KMS-11 (cell line): ENCODE results near the gene NRG3.

Experiments used
- H2AFZ ChIP-seq: fragments of 200-600 bp; sonication (generic); 2 replicates; pipeline ENCODE4 v1.6.1; 2016; ENCODE audit warnings: antibody characterized with exemption, mixed run types, low read depth
- H3K27ac ChIP-seq: fragments of 200-600 bp; sonication (generic); 2 replicates; pipeline ENCODE4 v1.6.1; 2016; ENCODE audit warnings: mild to moderate bottlenecking, mixed run types
- H3K27me3 ChIP-seq: fragments of 200-600 bp; sonication (generic); 2 replicates; pipeline ENCODE4 v1.6.1; 2017; ENCODE audit warnings: mild to moderate bottlenecking, low read depth, mixed run types, moderate library complexity; ENCODE audit not compliant: insufficient read depth
- H3K36me3 ChIP-seq: fragments of 200-600 bp; sonication (generic); 2 replicates; pipeline ENCODE4 v1.6.1; 2017; ENCODE audit warnings: mild to moderate bottlenecking, mixed run types; ENCODE audit not compliant: insufficient read depth
- H3K4me1 ChIP-seq: fragments of 200-600 bp; sonication (generic); 2 replicates; pipeline ENCODE4 v1.6.1; 2016; ENCODE audit warnings: mild to moderate bottlenecking, low read depth, mixed run types; ENCODE audit not compliant: poor library complexity, severe bottlenecking
- H3K4me2 ChIP-seq: fragments of 200-600 bp; sonication (generic); 2 replicates; pipeline ENCODE4 v1.7.0; 2016; ENCODE audit warnings: mild to moderate bottlenecking, mixed run types
- H3K4me3 ChIP-seq: fragments of 200-600 bp; sonication (generic); IDR thresholded peaks from 2 replicates; pipeline ENCODE4 v1.6.1; 2017; ENCODE audit warnings: low read depth, low read length, mixed read lengths; ENCODE audit not compliant: insufficient read depth
- H3K79me2 ChIP-seq: fragments of 200-600 bp; sonication (generic); 2 replicates; pipeline ENCODE4 v1.6.1; 2016; ENCODE audit warnings: low read depth, mixed run types; ENCODE audit not compliant: insufficient read depth
- H3K9ac ChIP-seq: fragments of 200-600 bp; sonication (generic); 2 replicates; pipeline ENCODE4 v1.6.1; 2016; ENCODE audit warnings: mild to moderate bottlenecking, mixed run types
- H4K20me1 ChIP-seq: fragments of 200-600 bp; sonication (generic); 2 replicates; pipeline ENCODE4 v1.6.1; 2016; ENCODE audit warnings: mild to moderate bottlenecking, mixed run types; ENCODE audit not compliant: insufficient read depth
- CTCF ChIP-seq: fragments of 200-600 bp; sonication (generic); conservative IDR thresholded peaks from 2 replicates; pipeline ENCODE4 v1.6.1; 2017; ENCODE audit warnings: low read depth, mild to moderate bottlenecking, antibody characterized with exemption, low read length, moderate library complexity, mixed read lengths

NRG3 gene

GRCh38 chr10:82750538-82750937, 875.5 kb downstream of the NRG3 start:
- no peak for TF ChIP-seq CTCF
- no peak overlapping the region for H2AFZ ChIP-seq
- no peak overlapping the region for H3K9ac ChIP-seq

GRCh38 chr10:82757397-82757796, 882.4 kb downstream of the NRG3 start:
- H3K79me2 ChIP-seq: no peaks in the 10 kb centered on the region
- H3K9ac ChIP-seq: no peak overlapping the region
- no peak for TF ChIP-seq CTCF
- H3K27ac ChIP-seq: no peak overlapping the region
- no peaks in the 10 kb centered on the region for H3K27me3 ChIP-seq
- no peaks in the 10 kb centered on the region for H3K36me3 ChIP-seq
- no peaks in the 10 kb centered on the region for H4K20me1 ChIP-seq
- no peak overlapping the region for H2AFZ ChIP-seq
- H3K4me3 ChIP-seq: no peak overlapping the region
- no peaks in the 10 kb centered on the region for H3K4me1 ChIP-seq
- H3K4me2 ChIP-seq: no peak overlapping the region

More at GRCh38 chr10:82750538-82750937, 875.5 kb downstream of the NRG3 start:
- H3K27me3 ChIP-seq: no peaks in the 10 kb centered on the region
- no peak overlapping the region for H3K4me3 ChIP-seq
- H4K20me1 ChIP-seq: no peaks in the 10 kb centered on the region
- H3K36me3 ChIP-seq: no peaks in the 10 kb centered on the region
- H3K79me2 ChIP-seq: no peaks in the 10 kb centered on the region
- H3K27ac ChIP-seq: no peak overlapping the region
- H3K4me1 ChIP-seq: no peaks in the 10 kb centered on the region
- no peak overlapping the region for H3K4me2 ChIP-seq

- Histone ChIP-seq H3K79me2 (no peaks in the 10 kb centered on the region), H3K27ac (no peak overlapping the region), H3K27me3 (no peaks in the 10 kb centered on the region), H3K4me2 (no peak overlapping the region), H3K4me3 (no peak overlapping the region), H3K4me1 (no peaks in the 10 kb centered on the region), H2AFZ (no peak overlapping the region), H3K36me3 (no peaks in the 10 kb centered on the region), H3K9ac (no peak overlapping the region), H4K20me1 (no peaks in the 10 kb centered on the region)
- TF ChIP-seq CTCF: no peak
Observed at GRCh38 chr10:82757901-82758300, 882.9 kb downstream of the NRG3 start.

- H3K4me3 ChIP-seq: no peak overlapping the region
- no peaks in the 10 kb centered on the region for H3K79me2 ChIP-seq
- H3K27me3 ChIP-seq: no peaks in the 10 kb centered on the region
- H3K27ac ChIP-seq: no peak overlapping the region
- H3K9ac ChIP-seq: no peak overlapping the region
- H2AFZ ChIP-seq: no peak overlapping the region
- H4K20me1 ChIP-seq: no peaks in the 10 kb centered on the region
- no peaks in the 10 kb centered on the region for H3K36me3 ChIP-seq
- H3K4me1 ChIP-seq: no peaks in the 10 kb centered on the region
- no peak for TF ChIP-seq CTCF
- H3K4me2 ChIP-seq: no peak overlapping the region
Observed at GRCh38 chr10:82759050-82759449, 884.1 kb downstream of the NRG3 start.

GRCh38 chr10:82762641-82763040, 887.6 kb downstream of the NRG3 start:
- H3K4me3 ChIP-seq: no peak overlapping the region
- no peaks in the 10 kb centered on the region for H3K36me3 ChIP-seq
- H2AFZ ChIP-seq: no peak overlapping the region
- no peaks in the 10 kb centered on the region for H4K20me1 ChIP-seq
- H3K4me1 ChIP-seq: peaks cover 3% of the 10 kb centered on the region
- no peak overlapping the region for H3K9ac ChIP-seq
- H3K27ac ChIP-seq: no peak overlapping the region
- H3K27me3 ChIP-seq: no peaks in the 10 kb centered on the region
- no peak overlapping the region for H3K4me2 ChIP-seq
- no peaks in the 10 kb centered on the region for H3K79me2 ChIP-seq
- TF ChIP-seq CTCF: no peak
